Measurements from ENCODE around the gene PPP2R3A.

DNA sequence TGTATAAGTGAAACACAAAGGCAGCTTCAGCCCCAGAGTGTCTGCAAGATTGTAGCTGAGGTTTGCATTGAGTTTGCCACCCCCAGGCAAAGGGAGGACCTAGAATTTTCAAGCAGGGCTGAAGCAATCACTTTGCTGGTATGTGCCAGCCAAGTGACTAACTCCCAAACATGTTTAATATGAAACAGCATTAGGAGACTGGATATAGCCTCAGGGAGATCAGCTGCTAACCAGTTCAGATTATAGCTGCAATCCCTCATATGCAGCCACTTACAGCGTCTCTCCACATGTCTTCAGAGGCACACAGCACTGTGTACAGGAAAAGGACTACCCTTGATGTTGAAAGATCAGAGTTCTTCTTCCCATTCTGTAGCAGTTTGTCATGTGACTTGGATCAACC lies 38.4 kb upstream of the PPP2R3A start:
- TF ChIP-seq, protein P1, sequence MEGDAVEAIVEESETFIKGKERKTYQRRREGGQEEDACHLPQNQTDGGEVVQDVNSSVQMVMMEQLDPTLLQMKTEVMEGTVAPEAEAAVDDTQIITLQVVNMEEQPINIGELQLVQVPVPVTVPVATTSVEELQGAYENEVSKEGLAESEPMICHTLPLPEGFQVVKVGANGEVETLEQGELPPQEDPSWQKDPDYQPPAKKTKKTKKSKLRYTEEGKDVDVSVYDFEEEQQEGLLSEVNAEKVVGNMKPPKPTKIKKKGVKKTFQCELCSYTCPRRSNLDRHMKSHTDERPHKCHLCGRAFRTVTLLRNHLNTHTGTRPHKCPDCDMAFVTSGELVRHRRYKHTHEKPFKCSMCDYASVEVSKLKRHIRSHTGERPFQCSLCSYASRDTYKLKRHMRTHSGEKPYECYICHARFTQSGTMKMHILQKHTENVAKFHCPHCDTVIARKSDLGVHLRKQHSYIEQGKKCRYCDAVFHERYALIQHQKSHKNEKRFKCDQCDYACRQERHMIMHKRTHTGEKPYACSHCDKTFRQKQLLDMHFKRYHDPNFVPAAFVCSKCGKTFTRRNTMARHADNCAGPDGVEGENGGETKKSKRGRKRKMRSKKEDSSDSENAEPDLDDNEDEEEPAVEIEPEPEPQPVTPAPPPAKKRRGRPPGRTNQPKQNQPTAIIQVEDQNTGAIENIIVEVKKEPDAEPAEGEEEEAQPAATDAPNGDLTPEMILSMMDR (IDR thresholded peaks at IDR 0.05; ENCODE audit: low read depth, low read length), result no peak
- no peak for TF ChIP-seq POLR2A (IDR thresholded peaks at IDR 0.05; ENCODE audit: extremely low read depth, insufficient read length)
